ENCODE data around the gene IMP4.

DNA sequence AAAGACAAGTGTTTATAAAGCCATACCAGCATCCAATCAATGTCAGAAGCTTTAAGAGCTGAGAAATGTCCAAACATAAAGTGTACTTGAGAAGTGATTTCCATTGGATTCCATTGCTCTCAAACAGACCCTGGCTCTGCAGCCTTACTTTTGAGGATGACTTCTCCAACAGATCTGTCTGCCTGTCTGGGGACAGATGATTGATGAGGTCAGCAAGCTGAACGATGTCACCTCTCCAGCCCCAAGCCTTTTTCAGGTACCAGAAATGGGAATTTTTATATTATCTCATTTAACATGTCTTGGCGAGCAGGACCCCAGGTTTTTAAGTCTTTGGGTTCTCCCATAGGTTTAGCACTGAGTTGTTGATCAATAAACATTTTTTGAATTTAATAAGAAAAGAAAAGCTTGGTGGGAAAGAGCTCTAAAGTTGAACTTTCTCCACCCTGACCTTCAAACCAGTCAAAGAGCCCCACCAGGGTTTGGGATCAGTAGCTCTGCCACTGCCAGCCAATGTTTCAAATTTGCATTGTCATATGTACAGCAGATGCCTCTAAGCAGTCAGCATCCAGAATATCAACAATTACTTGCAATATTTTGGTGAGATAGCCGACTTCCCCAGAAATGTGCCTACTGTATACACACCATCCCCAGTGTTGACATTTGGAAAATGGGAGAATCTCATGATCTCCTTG is 35.7 kb downstream of the IMP4 start:
- TF ChIP-seq, protein P1, sequence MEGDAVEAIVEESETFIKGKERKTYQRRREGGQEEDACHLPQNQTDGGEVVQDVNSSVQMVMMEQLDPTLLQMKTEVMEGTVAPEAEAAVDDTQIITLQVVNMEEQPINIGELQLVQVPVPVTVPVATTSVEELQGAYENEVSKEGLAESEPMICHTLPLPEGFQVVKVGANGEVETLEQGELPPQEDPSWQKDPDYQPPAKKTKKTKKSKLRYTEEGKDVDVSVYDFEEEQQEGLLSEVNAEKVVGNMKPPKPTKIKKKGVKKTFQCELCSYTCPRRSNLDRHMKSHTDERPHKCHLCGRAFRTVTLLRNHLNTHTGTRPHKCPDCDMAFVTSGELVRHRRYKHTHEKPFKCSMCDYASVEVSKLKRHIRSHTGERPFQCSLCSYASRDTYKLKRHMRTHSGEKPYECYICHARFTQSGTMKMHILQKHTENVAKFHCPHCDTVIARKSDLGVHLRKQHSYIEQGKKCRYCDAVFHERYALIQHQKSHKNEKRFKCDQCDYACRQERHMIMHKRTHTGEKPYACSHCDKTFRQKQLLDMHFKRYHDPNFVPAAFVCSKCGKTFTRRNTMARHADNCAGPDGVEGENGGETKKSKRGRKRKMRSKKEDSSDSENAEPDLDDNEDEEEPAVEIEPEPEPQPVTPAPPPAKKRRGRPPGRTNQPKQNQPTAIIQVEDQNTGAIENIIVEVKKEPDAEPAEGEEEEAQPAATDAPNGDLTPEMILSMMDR (IDR thresholded peaks at IDR 0.05), result no peak
- TF ChIP-seq EP300 (IDR thresholded peaks at IDR 0.05), result no peak
- TF ChIP-seq POLR2A (IDR thresholded peaks at IDR 0.05), result no peak

All from tibial nerve (tissue), 4 donors.